ENCODE results near the gene TTLL8.

The TTLL8 gene

DNA sequence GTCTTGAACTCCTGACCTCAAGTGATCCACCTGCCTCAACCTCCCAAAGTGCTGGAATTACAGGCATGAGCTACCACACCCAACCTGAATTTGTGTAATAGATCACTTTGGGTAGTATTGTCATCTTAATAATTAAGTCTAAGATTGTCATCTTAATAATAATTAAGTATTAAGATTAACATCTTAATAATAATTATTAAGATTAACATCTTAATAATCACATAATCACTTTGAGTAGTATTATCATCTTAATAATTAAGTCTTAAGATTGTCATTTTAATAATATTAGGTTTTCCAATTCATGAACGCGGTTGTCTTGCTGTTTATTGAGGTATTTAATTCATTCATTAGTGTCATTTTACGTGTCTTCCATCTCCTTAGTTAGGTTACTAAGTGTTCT, 40.0 kb upstream of the TTLL8 start:
- TF ChIP-seq CTCF (IDR thresholded peaks at IDR 0.05; ENCODE audit: insufficient read depth, low read depth, low read length, missing control alignments): no peak
- H3K4me3 ChIP-seq (ENCODE audit: low read length): no peak overlapping the region

DNA sequence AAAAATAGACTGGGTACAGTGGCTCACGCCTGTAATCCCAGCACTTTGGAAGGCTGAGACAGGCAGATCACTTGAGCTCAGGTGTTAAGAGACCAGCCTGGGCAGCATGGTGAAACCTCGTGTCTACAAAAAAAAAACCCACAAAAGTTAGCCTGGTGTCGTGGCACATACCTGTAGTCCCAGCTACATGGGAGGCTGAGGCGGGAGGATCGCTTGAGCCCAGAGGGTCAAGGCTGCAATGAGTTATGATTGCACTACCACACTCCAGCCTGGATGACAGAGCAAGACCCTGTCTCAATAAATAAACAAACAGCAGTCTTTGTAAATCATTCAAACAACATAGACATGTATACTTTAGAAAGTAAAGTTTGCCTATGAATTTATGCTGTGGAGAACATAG, 34.2 kb upstream of the TTLL8 start:
- DNase-seq (ENCODE audit: low read depth): no peak
- TF ChIP-seq CTCF (IDR thresholded peaks at IDR 0.05; ENCODE audit: insufficient read depth, low read depth, low read length, missing control alignments): no peak
- H3K4me3 ChIP-seq (ENCODE audit: low read length): no peak overlapping the region

More for the DNA sequence above, 40.0 kb upstream of the TTLL8 start:
- DNase-seq (ENCODE audit: low read depth): no peak

DNA sequence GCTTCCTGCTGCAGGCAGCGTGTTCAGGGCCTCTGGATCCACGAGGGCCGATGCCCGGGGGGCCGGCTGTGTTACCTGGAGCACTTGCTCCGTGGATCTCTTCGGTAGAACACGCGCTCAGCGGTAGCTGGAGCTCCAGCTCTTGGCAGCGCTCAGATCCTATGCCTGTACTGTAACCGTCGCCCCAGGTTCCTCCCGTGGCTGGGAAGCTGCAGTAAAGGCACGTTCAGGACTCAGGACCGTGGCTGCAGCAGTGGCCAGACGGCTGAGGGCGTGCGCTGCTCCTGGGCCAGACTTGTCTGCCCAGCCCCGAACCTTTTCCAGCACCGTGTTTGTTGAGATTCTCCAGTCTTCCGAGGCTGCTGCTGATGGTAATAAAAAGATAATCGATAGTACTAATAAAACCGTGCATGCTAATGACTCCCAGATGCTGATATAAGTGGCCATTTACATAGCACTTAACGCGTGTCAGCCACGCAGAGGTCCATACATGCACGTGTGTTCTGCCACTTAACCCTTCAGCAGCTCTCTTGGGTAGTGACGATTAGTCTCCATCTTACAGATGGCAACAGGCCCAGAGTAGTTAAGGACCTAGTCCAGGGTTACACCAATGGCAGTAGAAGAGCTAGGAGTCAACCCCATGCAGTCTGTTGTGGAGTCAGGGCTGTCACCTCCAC, 33.1 kb upstream of the TTLL8 start:
- no peak for TF ChIP-seq CTCF (IDR thresholded peaks at IDR 0.05; ENCODE audit: insufficient read depth, low read depth, low read length, missing control alignments)
- DNase-seq (ENCODE audit: low read depth): no peak

DNA sequence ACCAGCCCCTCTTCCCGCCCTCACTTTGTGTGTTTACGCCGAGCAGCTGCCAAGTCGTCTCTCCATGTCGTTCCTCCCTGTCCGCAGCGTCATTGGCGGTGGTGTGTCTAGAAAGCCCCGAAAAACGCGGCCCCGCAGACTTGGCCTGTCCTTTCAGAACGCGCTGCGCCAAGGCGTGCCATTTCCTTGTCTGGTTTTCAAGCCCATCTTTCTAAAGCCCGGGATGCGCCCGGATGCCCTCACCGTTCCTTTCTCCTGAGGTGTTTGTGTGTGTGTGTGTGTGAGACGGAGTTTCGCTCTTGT, 32.3 kb upstream of the TTLL8 start:
- DNase-seq (ENCODE audit: low read depth): no peak
- no peak for TF ChIP-seq CTCF (IDR thresholded peaks at IDR 0.05; ENCODE audit: insufficient read depth, low read depth, low read length, missing control alignments)
- H3K4me3 ChIP-seq (ENCODE audit: low read length): no peak overlapping the region

More for the DNA sequence above, 33.1 kb upstream of the TTLL8 start:
- no peak overlapping the region for H3K4me3 ChIP-seq (ENCODE audit: low read length)

- DNase-seq (ENCODE audit: low read depth): peak; percentile 35
- no peak within 1 kb of the TSS for H3K4me3 ChIP-seq (ENCODE audit: low read length)
- TF ChIP-seq CTCF (IDR thresholded peaks at IDR 0.05; ENCODE audit: insufficient read depth, low read depth, low read length, missing control alignments): no peak
Measured at GRCh38 chr22:50089682-50090411, 31.7 kb upstream of the TTLL8 start, which contains the start of gene MOV10L1. Gene MOV10L1 (plus strand): TSS chr22:50090006. CDS start chr22:50090089, 83 bp downstream.

DNA sequence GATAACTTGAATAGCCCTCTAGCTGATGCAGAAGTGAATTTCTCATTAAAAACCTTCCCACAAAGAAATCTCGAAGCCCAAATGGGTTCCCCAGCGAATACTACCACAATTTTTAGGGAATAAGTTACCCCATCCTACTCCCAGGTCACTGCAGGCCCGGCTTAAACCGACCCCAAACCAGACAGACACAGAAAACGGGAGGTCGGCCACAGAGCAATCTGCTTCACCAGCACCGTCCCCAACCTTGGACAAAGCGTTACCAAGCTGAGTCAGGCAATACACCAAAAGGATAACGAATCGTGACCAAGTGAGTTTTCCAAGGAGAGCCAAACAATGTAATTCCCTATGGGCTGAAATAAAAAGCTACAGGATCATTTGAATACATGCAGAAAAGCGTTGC, 31.1 kb upstream of the TTLL8 start:
- H3K4me3 ChIP-seq (ENCODE audit: low read length): no peak overlapping the region
- no peak for DNase-seq (ENCODE audit: low read depth)
- no peak for TF ChIP-seq CTCF (IDR thresholded peaks at IDR 0.05; ENCODE audit: insufficient read depth, low read depth, low read length, missing control alignments)

Data from epithelial cell of esophagus (primary cell).